Spinal cord (tissue), 10 donors: ENCODE measurements around the gene PAGE2B. TPM values are rescaled to one million over a fixed set of nuclear protein-coding genes. Genes with fewer than 3 reads are reported as not detected.
A peak's percentile ranks its signal among the peaks of the same experiment; 100 is the strongest.
"Not testable (repeated sequence)": the region's sequence is repeated elsewhere in the genome, so short reads cannot be mapped to it uniquely, and the experiment has no call there.

Experiments
- DNase-seq, 6 donors: peaks; one replicate each; pipeline versions ENCODE4 v3.0.0 to v3.0.0-alpha.2; 2013 to 2015; ENCODE audit warnings: low spot score in 6 of 6, low read depth in 4 of 6
- H3K27ac ChIP-seq: one replicate; pipeline ENCODE4 v1.5.1; 2013; ENCODE audit warnings: low read depth, low read length, control low read depth
- H3K27me3 ChIP-seq: one replicate; pipeline ENCODE4 v1.6.1; 2013; ENCODE audit warnings: low read length; ENCODE audit not compliant: control insufficient read depth, insufficient read depth
- H3K36me3 ChIP-seq: one replicate; pipeline ENCODE4 v1.6.1; 2013; ENCODE audit warnings: low read length; ENCODE audit not compliant: control insufficient read depth, insufficient read depth
- H3K4me1 ChIP-seq: one replicate; pipeline ENCODE4 v1.6.1; 2013; ENCODE audit warnings: low read length; ENCODE audit not compliant: control insufficient read depth, insufficient read depth
- H3K4me3 ChIP-seq: one replicate; pipeline ENCODE4 v1.5.1; 2013; ENCODE audit warnings: low read depth, low read length, control low read depth
- H3K9me3 ChIP-seq: one replicate; pipeline ENCODE4 v1.6.1; 2013; ENCODE audit warnings: low read length; ENCODE audit not compliant: control insufficient read depth, insufficient read depth
- WGBS: methylation state at CpG from one replicate; pipeline ENCODE4 v1.1.5; 2013; ENCODE audit warnings: missing lambda C conversion rate; ENCODE audit not compliant: insufficient coverage; 5-methylcytosine and 5-hydroxymethylcytosine counted together
- polyA plus RNA-seq, 2 donors: library from polyadenylated mRNA; unstranded; fragments of 120-200 nt; gene quantifications; one replicate each; pipeline ENCODE4 v1.2.1, GENCODE V29; 2013; ENCODE audit not compliant: insufficient read length in 2 of 2
- total RNA-seq, 2 donors: library from RNA; depleted of rRNA in 1 of 2; stranded (reverse); fragments of 120-200 nt in 1 of 2; fragments of >200 nt in 1 of 2; gene quantifications; one replicate each; pipeline versions ENCODE4 v1.2.3 to v1.2.4, GENCODE V29; 2013 to 2014
- donor health status: healthy.

PAGE2B gene
- total and polyA plus RNA-seq, 4 donors = 0.33 to 0.99 TPM; not detected in 2

GRCh38 chrX:55041514-55041913, 33.3 kb upstream of the PAGE2B start:
- Histone ChIP-seq H3K9me3 (no peaks in the 10 kb centered on the region), H3K4me1 (no peaks in the 10 kb centered on the region), H3K27ac (no peak overlapping the region), H3K27me3 (no peaks in the 10 kb centered on the region), H3K36me3 (no peaks in the 10 kb centered on the region), H3K4me3 (no peak overlapping the region)
- 100% methylated on average over 2 of the region's 6 CpGs for WGBS
- no peak for DNase-seq

- not testable (repeated sequence) for H3K27ac ChIP-seq, H3K4me3 ChIP-seq, H3K9me3 ChIP-seq, H3K36me3 ChIP-seq, H3K4me1 ChIP-seq, DNase-seq, H3K27me3 ChIP-seq
- 100% methylated on average over 1 of the region's 2 CpGs for WGBS
Observed at GRCh38 chrX:55050599-55050998, 24.2 kb upstream of the PAGE2B start.

GRCh38 chrX:55056820-55057674, 17.8 kb upstream of the PAGE2B start:
- Histone ChIP-seq H3K36me3 (no peaks in the 10 kb centered on the region), H3K4me1 (no peaks in the 10 kb centered on the region), H3K27ac (no peak overlapping the region), H3K27me3 (no peaks in the 10 kb centered on the region), H3K4me3 (peak overlapping the region; percentile 9), H3K9me3 (no peaks in the 10 kb centered on the region)
- no CpG with 5 or more reads among the region's 7 CpGs for WGBS
- peak in 4 of 6 donors; percentile 0 to 75 (median 26) for DNase-seq

- peak in 5 of 6 donors; percentile 11 to 85 (median 25) for DNase-seq
- no peaks in the 10 kb centered on the region for H3K27me3 ChIP-seq
- H3K4me3 ChIP-seq = peak overlapping the region; percentile 9
- no peaks in the 10 kb centered on the region for H3K4me1 ChIP-seq
- no peaks in the 10 kb centered on the region for H3K36me3 ChIP-seq
- no CpG with 5 or more reads among the region's 5 CpGs for WGBS
- no peak overlapping the region for H3K27ac ChIP-seq
- H3K9me3 ChIP-seq = no peaks in the 10 kb centered on the region
Observed at GRCh38 chrX:55057675-55058249, 17.1 kb upstream of the PAGE2B start.

- H3K4me3 ChIP-seq, DNase-seq, H3K27ac ChIP-seq, H3K27me3 ChIP-seq, H3K4me1 ChIP-seq, H3K36me3 ChIP-seq, H3K9me3 ChIP-seq: not testable (repeated sequence)
- WGBS = no CpG with 5 or more reads among the region's 2 CpGs
Observed at GRCh38 chrX:55067180-55067579, 7.7 kb upstream of the PAGE2B start.

- 100% methylated on average over 3 of the region's 3 CpGs for WGBS
Observed at GRCh38 chrX:55072286-55072685, 2.5 kb upstream of the PAGE2B start.

GRCh38 chrX:55088795-55089489, 14.1 kb downstream of the PAGE2B start, which contains the start of gene PAGE2:
PAGE2 (plus strand) TSS chrX:55089018; CDS start chrX:55090021, 1,003 bp downstream.
- no peaks in the 10 kb centered on the region for H3K27me3 ChIP-seq
- H3K36me3 ChIP-seq = no peaks in the 10 kb centered on the region
- no peak within 1 kb of the TSS for H3K4me3 ChIP-seq
- no peaks in the 10 kb centered on the region for H3K9me3 ChIP-seq
- DNase-seq = no peak
- H3K27ac ChIP-seq = no peak within 1 kb of the TSS
- WGBS = 77% methylated on average over 26 of the region's 30 CpGs
- no peaks in the 10 kb centered on the region for H3K4me1 ChIP-seq

More at GRCh38 chrX:55072286-55072685, 2.5 kb upstream of the PAGE2B start:
- Histone ChIP-seq H3K36me3 (no peaks in the 10 kb centered on the region), H3K27ac (no peak overlapping the region), H3K9me3 (no peaks in the 10 kb centered on the region), H3K4me3 (no peak overlapping the region), H3K4me1 (no peaks in the 10 kb centered on the region), H3K27me3 (peaks cover 2% of the 10 kb centered on the region)
- DNase-seq = no peak

- H3K36me3 ChIP-seq = no peaks in the 10 kb centered on the region
- no peak overlapping the region for H3K4me3 ChIP-seq
- H3K4me1 ChIP-seq = no peaks in the 10 kb centered on the region
- DNase-seq = no peak
- H3K27me3 ChIP-seq = no peaks in the 10 kb centered on the region
- H3K27ac ChIP-seq = no peak overlapping the region
- no peaks in the 10 kb centered on the region for H3K9me3 ChIP-seq
- 24% methylated on average over 2 of the region's 2 CpGs for WGBS
Observed at GRCh38 chrX:55098691-55099090, 23.9 kb downstream of the PAGE2B start.

- no peaks in the 10 kb centered on the region for H3K9me3 ChIP-seq
- DNase-seq = no peak
- no peaks in the 10 kb centered on the region for H3K4me1 ChIP-seq
- no peaks in the 10 kb centered on the region for H3K36me3 ChIP-seq
- no peak overlapping the region for H3K27ac ChIP-seq
- WGBS = no CpG with 5 or more reads among the region's 1 CpG
- no peak overlapping the region for H3K4me3 ChIP-seq
- H3K27me3 ChIP-seq = no peaks in the 10 kb centered on the region
Observed at GRCh38 chrX:55099162-55099561, 24.3 kb downstream of the PAGE2B start.
